Measurements from ENCODE around the gene CRADD.

DNA sequence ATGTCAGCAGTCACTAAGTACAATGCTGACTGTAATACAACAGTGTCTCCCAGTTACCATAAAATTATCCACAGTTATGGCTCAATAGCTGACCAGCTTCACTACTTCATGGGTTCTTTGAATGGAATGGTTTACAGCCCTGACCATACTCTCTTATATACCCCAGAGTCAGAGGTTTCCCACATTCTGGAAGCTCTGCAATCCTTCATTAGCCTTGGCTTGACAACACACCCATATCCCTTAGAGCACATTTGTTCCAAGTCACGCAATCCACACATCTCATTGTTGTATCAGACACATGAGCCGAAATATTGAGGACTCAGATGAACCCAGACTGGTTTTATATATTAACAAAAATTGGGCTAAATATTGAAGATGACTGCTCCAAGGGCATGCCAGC, 261.8 kb downstream of the CRADD start:
- TF ChIP-seq, protein P1, sequence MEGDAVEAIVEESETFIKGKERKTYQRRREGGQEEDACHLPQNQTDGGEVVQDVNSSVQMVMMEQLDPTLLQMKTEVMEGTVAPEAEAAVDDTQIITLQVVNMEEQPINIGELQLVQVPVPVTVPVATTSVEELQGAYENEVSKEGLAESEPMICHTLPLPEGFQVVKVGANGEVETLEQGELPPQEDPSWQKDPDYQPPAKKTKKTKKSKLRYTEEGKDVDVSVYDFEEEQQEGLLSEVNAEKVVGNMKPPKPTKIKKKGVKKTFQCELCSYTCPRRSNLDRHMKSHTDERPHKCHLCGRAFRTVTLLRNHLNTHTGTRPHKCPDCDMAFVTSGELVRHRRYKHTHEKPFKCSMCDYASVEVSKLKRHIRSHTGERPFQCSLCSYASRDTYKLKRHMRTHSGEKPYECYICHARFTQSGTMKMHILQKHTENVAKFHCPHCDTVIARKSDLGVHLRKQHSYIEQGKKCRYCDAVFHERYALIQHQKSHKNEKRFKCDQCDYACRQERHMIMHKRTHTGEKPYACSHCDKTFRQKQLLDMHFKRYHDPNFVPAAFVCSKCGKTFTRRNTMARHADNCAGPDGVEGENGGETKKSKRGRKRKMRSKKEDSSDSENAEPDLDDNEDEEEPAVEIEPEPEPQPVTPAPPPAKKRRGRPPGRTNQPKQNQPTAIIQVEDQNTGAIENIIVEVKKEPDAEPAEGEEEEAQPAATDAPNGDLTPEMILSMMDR (IDR thresholded peaks at IDR 0.05), result no peak
- no peak for TF ChIP-seq EP300 (IDR thresholded peaks at IDR 0.05)
